Upper lobe of left lung (tissue), 6 donors: ENCODE results near the gene VAC14. TPM values are rescaled to one million over a fixed set of nuclear protein-coding genes. Genes with fewer than 3 reads are reported as not detected.
A peak's percentile ranks its signal among the peaks of the same experiment; 100 is the strongest.

ENCODE experiments used
- ATAC-seq, 2 donors: fragments of 200-7000 bp; cut with Tn5 transposase; one replicate each; pipeline ENCODE4 v1.9.1; 2022; ENCODE audit warnings: mild to moderate bottlenecking in 2 of 2, moderate library complexity in 2 of 2; ENCODE audit not compliant: low FRiP score in 2 of 2
- DNase-seq, 2 donors: peaks; one replicate each; pipeline ENCODE4 v3.0.0-alpha.2; 2019 to 2020
- H3K27ac ChIP-seq, 4 donors: fragments of 200-600 bp; sonication (generic); one replicate each; pipeline ENCODE4 v1.5.1; 2016 to 2019
- H3K27me3 ChIP-seq, 4 donors: fragments of 200-600 bp; sonication (generic); one replicate each; pipeline ENCODE4 v1.5.1; 2017 to 2019
- H3K36me3 ChIP-seq, 4 donors: fragments of 200-600 bp; sonication (generic); one replicate each; pipeline ENCODE4 v1.5.1; 2016 to 2019
- H3K4me1 ChIP-seq, 4 donors: fragments of 200-600 bp; sonication (generic); one replicate each; pipeline ENCODE4 v1.5.1; 2018 to 2019
- H3K4me3 ChIP-seq, 4 donors: fragments of 200-600 bp; sonication (generic); one replicate each; pipeline ENCODE4 v1.5.1; 2017 to 2019; ENCODE audit warnings: mild to moderate bottlenecking in 2 of 4, moderate library complexity in 1 of 4
- H3K9me3 ChIP-seq, 4 donors: fragments of 200-600 bp; sonication (generic); one replicate each; pipeline ENCODE4 v1.5.1; 2018 to 2019
- EP300 ChIP-seq, 4 donors: sonication (generic); formaldehyde crosslinking; IDR thresholded peaks; one replicate each; pipeline ENCODE4 v1.5.1; 2017; ENCODE audit warnings: antibody characterized with exemption in 4 of 4, control low read depth in 2 of 4
- POLR2A ChIP-seq, 4 donors: fragments of 450-650 bp; IDR thresholded peaks; one replicate each; pipeline ENCODE4 v1.5.1; 2016 to 2017; ENCODE audit warnings: antibody characterized with exemption in 4 of 4, mild to moderate bottlenecking in 2 of 4
- POLR2AphosphoS5 ChIP-seq, 2 donors: sonication (generic); formaldehyde crosslinking; IDR thresholded peaks; one replicate each; pipeline ENCODE4 v1.5.1; 2017; ENCODE audit warnings: antibody characterized with exemption in 2 of 2
- WGBS, 2 donors: methylation state at CpG; one replicate each; pipeline ENCODE4 v1.1.5; 2017 to 2018; 5-methylcytosine and 5-hydroxymethylcytosine counted together
- total RNA-seq, 6 donors: library from RNA; depleted of rRNA in 4 of 6; stranded (reverse); fragments of >200 nt in 4 of 6; gene quantifications; one replicate each; pipeline versions ENCODE4 v1.1.0 to v1.2.1, GENCODE V29; 2016 to 2021
- TF ChIP-seq, protein P1 (sequence below), 6 experiments: fragments of 450-650 bp in 4 of 6; fragments of 200-600 bp in 2 of 6; sonication (generic) in 2 of 6; IDR thresholded peaks; one replicate each; pipeline ENCODE4 v1.5.1; 2016 to 2019; ENCODE audit warnings: antibody characterized with exemption in 6 of 6
- donor health status: DM: no; HTN: no; CAD: no; lungs with moderate emphysema.
- donor health status: DM: no; HTN: yes; CAD: no; lungs with severe emphysema.

VAC14 gene
- total RNA-seq, 6 donors from 2014 or later: 39.6 to 145 (median 57.4) TPM

GRCh38 chr16:70679671-70680494 is 121.1 kb downstream of the VAC14 start:
- Histone ChIP-seq H3K27ac (peak overlapping the region in 3 of 4 donors; percentile 68 to 93 (median 89)), H3K36me3 (peaks cover 21 to 56% (median 43%) of the 10 kb centered on the region in 4 donors), H3K27me3 (peaks cover 0 to 3% (median 0%) of the 10 kb centered on the region in 4 donors), H3K9me3 (no peaks in the 10 kb centered on the region), H3K4me1 (peaks cover 43 to 54% (median 47%) of the 10 kb centered on the region in 4 donors), H3K4me3 (no peak overlapping the region)
- no peak for ATAC-seq
- WGBS, 2 donors: 83 to 88% methylated on average over 30 to 58 of the region's 80 CpGs
- TF ChIP-seq, protein P1, sequence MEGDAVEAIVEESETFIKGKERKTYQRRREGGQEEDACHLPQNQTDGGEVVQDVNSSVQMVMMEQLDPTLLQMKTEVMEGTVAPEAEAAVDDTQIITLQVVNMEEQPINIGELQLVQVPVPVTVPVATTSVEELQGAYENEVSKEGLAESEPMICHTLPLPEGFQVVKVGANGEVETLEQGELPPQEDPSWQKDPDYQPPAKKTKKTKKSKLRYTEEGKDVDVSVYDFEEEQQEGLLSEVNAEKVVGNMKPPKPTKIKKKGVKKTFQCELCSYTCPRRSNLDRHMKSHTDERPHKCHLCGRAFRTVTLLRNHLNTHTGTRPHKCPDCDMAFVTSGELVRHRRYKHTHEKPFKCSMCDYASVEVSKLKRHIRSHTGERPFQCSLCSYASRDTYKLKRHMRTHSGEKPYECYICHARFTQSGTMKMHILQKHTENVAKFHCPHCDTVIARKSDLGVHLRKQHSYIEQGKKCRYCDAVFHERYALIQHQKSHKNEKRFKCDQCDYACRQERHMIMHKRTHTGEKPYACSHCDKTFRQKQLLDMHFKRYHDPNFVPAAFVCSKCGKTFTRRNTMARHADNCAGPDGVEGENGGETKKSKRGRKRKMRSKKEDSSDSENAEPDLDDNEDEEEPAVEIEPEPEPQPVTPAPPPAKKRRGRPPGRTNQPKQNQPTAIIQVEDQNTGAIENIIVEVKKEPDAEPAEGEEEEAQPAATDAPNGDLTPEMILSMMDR (IDR thresholded peaks at IDR 0.05): peak; percentile 57 to 80 (median 71)
- no peak for TF ChIP-seq EP300 (IDR thresholded peaks at IDR 0.05)
- peak in 1 of 2 donors; percentile 87 for DNase-seq

- TF ChIP-seq, protein P1 (IDR thresholded peaks at IDR 0.05): no peak
- no peak for TF ChIP-seq POLR2AphosphoS5 (IDR thresholded peaks at IDR 0.05)
- TF ChIP-seq EP300 (IDR thresholded peaks at IDR 0.05): no peak
- TF ChIP-seq POLR2A (IDR thresholded peaks at IDR 0.05): no peak
These were observed 121.9 kb downstream of the VAC14 start for GRCh38 chr16:70678898-70679670.

DNA sequence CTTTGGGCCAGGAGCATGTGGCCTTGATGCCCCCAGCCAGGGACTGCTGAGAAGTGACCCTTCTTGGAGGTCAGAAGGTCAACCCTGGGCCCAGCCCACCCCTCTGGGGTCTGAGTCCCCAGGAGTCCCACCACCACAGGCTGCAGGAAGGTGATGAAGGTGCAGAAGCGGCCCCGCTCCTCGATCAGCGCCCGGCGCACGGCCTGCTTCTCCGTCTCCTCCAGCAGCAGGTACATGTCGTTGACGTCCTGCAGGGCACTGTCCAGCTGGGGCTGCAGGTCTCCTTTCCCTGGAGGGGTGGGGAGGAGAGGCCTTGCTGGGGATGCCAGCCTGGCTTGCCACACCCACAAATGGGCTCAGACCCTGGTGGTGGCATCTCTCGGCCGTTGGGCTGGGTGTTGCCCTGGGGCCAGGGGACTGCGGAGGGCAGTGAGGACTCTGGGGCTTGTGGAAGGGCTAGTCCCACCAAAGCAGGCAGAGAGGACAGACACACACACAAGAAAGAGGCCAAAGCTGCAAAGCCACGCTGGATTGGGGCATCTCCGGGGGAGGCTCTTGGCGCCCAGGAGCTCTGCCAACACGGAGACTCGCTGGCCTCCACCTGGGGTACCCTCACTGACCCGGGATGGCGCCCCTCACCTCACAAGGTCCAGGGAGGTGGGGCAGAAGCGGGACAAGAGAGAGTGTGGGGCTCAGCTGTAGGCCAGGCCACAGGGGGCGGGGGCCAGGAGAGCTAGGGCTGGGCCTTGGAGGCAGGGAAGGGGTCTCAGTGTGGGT is 122.6 kb downstream of the VAC14 start:
- peaks cover 27 to 38% (median 31%) of the 10 kb centered on the region in 4 donors for H3K4me1 ChIP-seq
- H3K4me3 ChIP-seq: no peak overlapping the region
- H3K27ac ChIP-seq: peak overlapping the region in 1 of 4 donors; percentile 89
- WGBS, 2 donors: 90 to 92% methylated on average over 10 to 20 of the region's 22 CpGs
- H3K27me3 ChIP-seq: no peaks in the 10 kb centered on the region
- peak in 1 of 2 donors; percentile 81 for DNase-seq
- no peaks in the 10 kb centered on the region for H3K9me3 ChIP-seq
- TF ChIP-seq POLR2A (IDR thresholded peaks at IDR 0.05): no peak
- no peak for TF ChIP-seq EP300 (IDR thresholded peaks at IDR 0.05)
- no peak for TF ChIP-seq POLR2AphosphoS5 (IDR thresholded peaks at IDR 0.05)
- TF ChIP-seq, protein P1 (IDR thresholded peaks at IDR 0.05): no peak
- H3K36me3 ChIP-seq: peaks cover 27 to 70% (median 55%) of the 10 kb centered on the region in 4 donors
- no peak for ATAC-seq

More at GRCh38 chr16:70678898-70679670, 121.9 kb downstream of the VAC14 start:
- WGBS, 2 donors: 88 to 89% methylated on average over 25 to 30 of the region's 31 CpGs
- Histone ChIP-seq H3K9me3 (no peaks in the 10 kb centered on the region), H3K27me3 (no peaks in the 10 kb centered on the region), H3K4me3 (no peak overlapping the region), H3K27ac (peak overlapping the region in 2 of 4 donors; percentile 89 to 93), H3K4me1 (peaks cover 35 to 46% (median 39%) of the 10 kb centered on the region in 4 donors), H3K36me3 (peaks cover 24 to 64% (median 50%) of the 10 kb centered on the region in 4 donors)
- DNase-seq (peak in 1 of 2 donors; percentile 76), ATAC-seq (no peak)

- DNase-seq: peak in 1 of 2 donors; percentile 73
- no peak overlapping the region for H3K4me3 ChIP-seq
- ATAC-seq: no peak
- TF ChIP-seq, protein P1 (IDR thresholded peaks at IDR 0.05): no peak
- TF ChIP-seq POLR2A (IDR thresholded peaks at IDR 0.05): no peak
- no peak for TF ChIP-seq EP300 (IDR thresholded peaks at IDR 0.05)
- TF ChIP-seq POLR2AphosphoS5 (IDR thresholded peaks at IDR 0.05): no peak
- H3K9me3 ChIP-seq: no peaks in the 10 kb centered on the region
- H3K27me3 ChIP-seq: no peaks in the 10 kb centered on the region
- no peak overlapping the region for H3K27ac ChIP-seq
- H3K4me1 ChIP-seq: peaks cover 20 to 31% (median 24%) of the 10 kb centered on the region in 4 donors
- WGBS, 2 donors: 95 to 98% methylated on average over 9 to 11 of the region's 15 CpGs
- H3K36me3 ChIP-seq: peaks cover 27 to 77% (median 58%) of the 10 kb centered on the region in 4 donors
These were observed 123.3 kb downstream of the VAC14 start for GRCh38 chr16:70677499-70678120.
